ENCODE measurements around the gene CLIC4. TPM values are rescaled to one million over a fixed set of nuclear protein-coding genes. Genes with fewer than 3 reads are reported as not detected.

CLIC4 gene
- total RNA-seq, 1 experiment from 2014 or later, result 262 TPM

- no peak for TF ChIP-seq ZNF219 (CRISPR knock-in tag; IDR thresholded peaks at IDR 0.05; ENCODE audit: borderline replicate concordance)
- no peak for TF ChIP-seq SMAD3 (CRISPR knock-in tag; IDR thresholded peaks at IDR 0.05; ENCODE audit: borderline replicate concordance)
- no peak for TF ChIP-seq ZNF263 (CRISPR knock-in tag; IDR thresholded peaks at IDR 0.05; ENCODE audit: low read depth)
- TF ChIP-seq, protein P1, sequence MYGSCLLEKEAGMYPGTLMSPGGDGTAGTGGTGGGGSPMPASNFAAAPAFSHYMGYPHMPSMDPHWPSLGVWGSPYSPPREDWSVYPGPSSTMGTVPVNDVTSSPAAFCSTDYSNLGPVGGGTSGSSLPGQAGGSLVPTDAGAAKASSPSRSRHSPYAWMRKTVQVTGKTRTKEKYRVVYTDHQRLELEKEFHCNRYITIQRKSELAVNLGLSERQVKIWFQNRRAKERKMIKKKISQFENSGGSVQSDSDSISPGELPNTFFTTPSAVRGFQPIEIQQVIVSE (CRISPR knock-in tag; IDR thresholded peaks at IDR 0.05; ENCODE audit: borderline replicate concordance), result no peak
- no peak for TF ChIP-seq FOXK1 (CRISPR knock-in tag; IDR thresholded peaks at IDR 0.05)
- TF ChIP-seq NR1H2 (CRISPR knock-in tag; IDR thresholded peaks at IDR 0.05), result no peak
- no peak for TF ChIP-seq TCF7 (CRISPR knock-in tag; IDR thresholded peaks at IDR 0.05; ENCODE audit: low read depth)
- TF ChIP-seq GTF2I (CRISPR knock-in tag; conservative IDR thresholded peaks at IDR 0.05), result no peak
- TF ChIP-seq HMGA2 (CRISPR knock-in tag; IDR thresholded peaks at IDR 0.05), result no peak
- no peak for TF ChIP-seq ESRRA (CRISPR knock-in tag; IDR thresholded peaks at IDR 0.05; ENCODE audit: borderline replicate concordance)
Observed at GRCh38 chr1:24709791-24710441, 35.3 kb upstream of the CLIC4 start (continued).

DNA sequence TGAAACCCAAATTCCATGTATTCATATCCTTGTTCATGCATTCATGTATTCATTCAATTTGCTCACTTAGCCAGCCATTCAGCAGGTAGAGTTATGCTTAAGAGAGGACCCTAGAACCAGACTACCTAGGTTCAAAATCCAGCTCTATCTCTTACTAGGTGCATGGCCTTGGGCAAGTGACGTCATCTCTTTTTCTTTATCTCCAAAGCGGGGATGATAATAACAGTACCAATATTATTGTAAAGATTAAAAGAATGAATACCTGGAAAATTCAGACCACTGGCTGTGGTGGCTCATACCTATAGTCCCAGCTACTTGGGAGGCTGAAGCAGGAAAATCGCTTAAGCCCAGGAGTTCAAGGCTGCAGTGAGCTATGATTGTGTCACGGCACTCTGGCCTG, 33.9 kb upstream of the CLIC4 start:
- ChIA-PET POLR2A (no interaction called here), CTCF (interaction anchor here (0.7 kb wide), 2 partner anchors 21 to 662 kb away, joined by 3 read pairs; no protein-coding TSS in a partner anchor)
- Mint-ChIP-seq H3K4me1 (no peaks in the 10 kb centered on the region), H3K27me3 (ENCODE audit: low read depth) (no peaks in the 10 kb centered on the region; the same call in 1 of the 2 replicates), H3K9me3 (no peaks in the 10 kb centered on the region), H3K36me3 (no peaks in the 10 kb centered on the region), H3K27ac (no peak overlapping the region), H3K4me3 (no peak overlapping the region)
- ATAC-seq, result no peak
- no peak for TF ChIP-seq ZNF121 (CRISPR knock-in tag; IDR thresholded peaks at IDR 0.05)
- TF ChIP-seq ZNF232 (CRISPR knock-in tag; IDR thresholded peaks at IDR 0.05), result no peak
- no peak for TF ChIP-seq RELA (CRISPR knock-in tag; IDR thresholded peaks at IDR 0.05; ENCODE audit: borderline replicate concordance)
- TF ChIP-seq ZNF138 (CRISPR knock-in tag; conservative IDR thresholded peaks at IDR 0.05), result no peak
- TF ChIP-seq GABPB1 (CRISPR knock-in tag; IDR thresholded peaks at IDR 0.05), result no peak
- DNase-seq (ENCODE audit: low spot score), result no peak

GRCh38 chr1:24713176-24713575, 32.1 kb upstream of the CLIC4 start:
- no peaks in the 10 kb centered on the region for H3K9me3 Mint-ChIP-seq
- ChIA-PET POLR2A (interaction anchor here (0.6 kb wide), 1 partner anchor 32 kb away, joined by 3 read pairs; the partner anchor contains the start of gene CLIC4), CTCF (interaction anchor here (1.5 kb wide), 1 partner anchor 197 kb away, joined by 4 read pairs; no protein-coding TSS in a partner anchor)
- H3K4me3 Mint-ChIP-seq, result no peak overlapping the region
- no peaks in the 10 kb centered on the region; the same call in 1 of the 2 replicates for H3K27me3 Mint-ChIP-seq (ENCODE audit: low read depth)
- H3K36me3 Mint-ChIP-seq, result no peaks in the 10 kb centered on the region
- no peak for DNase-seq (ENCODE audit: low spot score)
- H3K4me1 Mint-ChIP-seq, result no peaks in the 10 kb centered on the region
- ATAC-seq, result no peak
- no peak for TF ChIP-seq MLX (CRISPR knock-in tag; IDR thresholded peaks at IDR 0.05)
- no peak for TF ChIP-seq ZNF416 (CRISPR knock-in tag; IDR thresholded peaks at IDR 0.05)
- TF ChIP-seq, protein P2, sequence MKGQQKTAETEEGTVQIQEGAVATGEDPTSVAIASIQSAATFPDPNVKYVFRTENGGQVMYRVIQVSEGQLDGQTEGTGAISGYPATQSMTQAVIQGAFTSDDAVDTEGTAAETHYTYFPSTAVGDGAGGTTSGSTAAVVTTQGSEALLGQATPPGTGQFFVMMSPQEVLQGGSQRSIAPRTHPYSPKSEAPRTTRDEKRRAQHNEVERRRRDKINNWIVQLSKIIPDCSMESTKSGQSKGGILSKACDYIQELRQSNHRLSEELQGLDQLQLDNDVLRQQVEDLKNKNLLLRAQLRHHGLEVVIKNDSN (CRISPR knock-in tag; IDR thresholded peaks at IDR 0.05), result no peak
- TF ChIP-seq, protein P3, sequence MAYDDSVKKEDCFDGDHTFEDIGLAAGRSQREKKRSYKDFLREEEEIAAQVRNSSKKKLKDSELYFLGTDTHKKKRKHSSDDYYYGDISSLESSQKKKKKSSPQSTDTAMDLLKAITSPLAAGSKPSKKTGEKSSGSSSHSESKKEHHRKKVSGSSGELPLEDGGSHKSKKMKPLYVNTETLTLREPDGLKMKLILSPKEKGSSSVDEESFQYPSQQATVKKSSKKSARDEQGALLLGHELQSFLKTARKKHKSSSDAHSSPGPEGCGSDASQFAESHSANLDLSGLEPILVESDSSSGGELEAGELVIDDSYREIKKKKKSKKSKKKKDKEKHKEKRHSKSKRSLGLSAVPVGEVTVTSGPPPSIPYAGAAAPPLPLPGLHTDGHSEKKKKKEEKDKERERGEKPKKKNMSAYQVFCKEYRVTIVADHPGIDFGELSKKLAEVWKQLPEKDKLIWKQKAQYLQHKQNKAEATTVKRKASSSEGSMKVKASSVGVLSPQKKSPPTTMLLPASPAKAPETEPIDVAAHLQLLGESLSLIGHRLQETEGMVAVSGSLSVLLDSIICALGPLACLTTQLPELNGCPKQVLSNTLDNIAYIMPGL (CRISPR knock-in tag; IDR thresholded peaks at IDR 0.05), result no peak
- no peak for TF ChIP-seq MAX (CRISPR knock-in tag; IDR thresholded peaks at IDR 0.05)
- no peak overlapping the region for H3K27ac Mint-ChIP-seq
